Measurements from ENCODE around the gene RHBDD1. TPM values are rescaled to one million over a fixed set of nuclear protein-coding genes. Genes with fewer than 3 reads are reported as not detected.

RHBDD1 gene
- total RNA-seq, 1 donor from 2014 or later, result 30.0 TPM

GRCh38 chr2:226963528-226963927 lies 127.7 kb downstream of the RHBDD1 start:
- Mint-ChIP-seq H3K27ac (ENCODE audit: unreplicated experiment) (no peak overlapping the region), H3K36me3 (ENCODE audit: low read depth) (peaks cover 3% of the 10 kb centered on the region), H3K4me1 (ENCODE audit: low read depth) (no peaks in the 10 kb centered on the region), H3K4me3 (ENCODE audit: unreplicated experiment) (no peak overlapping the region), H3K27me3 (ENCODE audit: low read depth) (no peaks in the 10 kb centered on the region), H3K9me3 (ENCODE audit: low read depth) (peaks cover 7% of the 10 kb centered on the region)
- DNase-seq (ENCODE audit: low spot score), result no peak
- TF ChIP-seq, protein P1, sequence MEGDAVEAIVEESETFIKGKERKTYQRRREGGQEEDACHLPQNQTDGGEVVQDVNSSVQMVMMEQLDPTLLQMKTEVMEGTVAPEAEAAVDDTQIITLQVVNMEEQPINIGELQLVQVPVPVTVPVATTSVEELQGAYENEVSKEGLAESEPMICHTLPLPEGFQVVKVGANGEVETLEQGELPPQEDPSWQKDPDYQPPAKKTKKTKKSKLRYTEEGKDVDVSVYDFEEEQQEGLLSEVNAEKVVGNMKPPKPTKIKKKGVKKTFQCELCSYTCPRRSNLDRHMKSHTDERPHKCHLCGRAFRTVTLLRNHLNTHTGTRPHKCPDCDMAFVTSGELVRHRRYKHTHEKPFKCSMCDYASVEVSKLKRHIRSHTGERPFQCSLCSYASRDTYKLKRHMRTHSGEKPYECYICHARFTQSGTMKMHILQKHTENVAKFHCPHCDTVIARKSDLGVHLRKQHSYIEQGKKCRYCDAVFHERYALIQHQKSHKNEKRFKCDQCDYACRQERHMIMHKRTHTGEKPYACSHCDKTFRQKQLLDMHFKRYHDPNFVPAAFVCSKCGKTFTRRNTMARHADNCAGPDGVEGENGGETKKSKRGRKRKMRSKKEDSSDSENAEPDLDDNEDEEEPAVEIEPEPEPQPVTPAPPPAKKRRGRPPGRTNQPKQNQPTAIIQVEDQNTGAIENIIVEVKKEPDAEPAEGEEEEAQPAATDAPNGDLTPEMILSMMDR (IDR thresholded peaks at IDR 0.05), result no peak

DNA sequence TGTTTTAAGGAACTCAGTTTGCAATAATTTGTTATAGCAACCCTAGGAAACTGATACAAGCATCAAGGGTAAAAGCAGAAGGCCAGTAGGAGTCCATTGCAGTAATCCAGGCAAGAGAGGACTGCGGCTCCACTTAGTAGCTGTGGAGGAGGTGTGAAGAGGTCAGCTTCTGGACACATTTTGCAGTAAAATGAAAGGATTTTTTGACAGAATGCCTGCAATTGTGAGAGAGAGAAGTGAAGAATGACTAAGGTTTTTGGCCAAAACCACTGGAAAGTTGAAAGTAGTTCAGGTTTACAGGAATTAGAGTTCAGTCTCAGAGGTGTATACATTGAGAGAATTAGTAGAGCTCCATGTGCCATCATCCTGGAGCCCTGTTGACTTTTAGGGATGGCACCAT lies 129.5 kb downstream of the RHBDD1 start:
- no peaks in the 10 kb centered on the region for H3K9me3 Mint-ChIP-seq (ENCODE audit: low read depth)
- H3K4me3 Mint-ChIP-seq (ENCODE audit: unreplicated experiment), result no peak overlapping the region
- DNase-seq (ENCODE audit: low spot score), result no peak
- no peaks in the 10 kb centered on the region for H3K27me3 Mint-ChIP-seq (ENCODE audit: low read depth)
- H3K27ac Mint-ChIP-seq (ENCODE audit: unreplicated experiment), result no peak overlapping the region
- H3K4me1 Mint-ChIP-seq (ENCODE audit: low read depth), result peaks cover 18% of the 10 kb centered on the region
- H3K36me3 Mint-ChIP-seq (ENCODE audit: low read depth), result no peaks in the 10 kb centered on the region
- TF ChIP-seq, protein P1 (IDR thresholded peaks at IDR 0.05), result no peak

- Mint-ChIP-seq H3K27me3 (ENCODE audit: low read depth) (no peaks in the 10 kb centered on the region), H3K4me3 (ENCODE audit: unreplicated experiment) (no peak overlapping the region), H3K36me3 (ENCODE audit: low read depth) (no peaks in the 10 kb centered on the region), H3K27ac (ENCODE audit: unreplicated experiment) (no peak overlapping the region), H3K9me3 (ENCODE audit: low read depth) (no peaks in the 10 kb centered on the region), H3K4me1 (ENCODE audit: low read depth) (peaks cover 18% of the 10 kb centered on the region)
- TF ChIP-seq, protein P1 (IDR thresholded peaks at IDR 0.05), result no peak
- no peak for DNase-seq (ENCODE audit: low spot score)
Measured at GRCh38 chr2:226969417-226970080, 133.7 kb downstream of the RHBDD1 start.

DNA sequence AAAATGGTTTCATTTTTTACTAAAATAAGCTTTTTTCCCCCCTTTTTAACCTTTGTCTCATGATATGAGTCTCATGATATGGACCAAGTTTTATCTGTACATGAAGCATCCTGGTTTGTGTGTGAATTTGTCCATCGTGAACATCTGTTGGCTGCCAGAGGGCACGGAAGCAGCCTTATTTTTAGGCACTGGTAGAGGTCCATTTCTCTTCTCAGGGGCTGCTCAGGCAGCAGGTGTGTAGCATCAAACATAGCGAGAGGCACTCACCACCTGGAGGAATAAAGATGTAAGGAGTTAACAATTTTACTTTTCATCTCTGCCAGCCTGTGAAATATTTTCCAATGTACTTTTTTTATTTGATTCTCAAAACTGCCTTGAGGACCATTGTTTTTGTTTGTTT lies 134.5 kb downstream of the RHBDD1 start:
- Mint-ChIP-seq H3K4me3 (ENCODE audit: unreplicated experiment) (no peak overlapping the region), H3K4me1 (ENCODE audit: low read depth) (peaks cover 18% of the 10 kb centered on the region), H3K27me3 (ENCODE audit: low read depth) (no peaks in the 10 kb centered on the region), H3K36me3 (ENCODE audit: low read depth) (no peaks in the 10 kb centered on the region), H3K9me3 (ENCODE audit: low read depth) (no peaks in the 10 kb centered on the region), H3K27ac (ENCODE audit: unreplicated experiment) (no peak overlapping the region)
- TF ChIP-seq, protein P1 (IDR thresholded peaks at IDR 0.05), result no peak
- no peak for DNase-seq (ENCODE audit: low spot score)

GRCh38 chr2:226971084-226971483 lies 135.2 kb downstream of the RHBDD1 start:
- Mint-ChIP-seq H3K4me3 (ENCODE audit: unreplicated experiment) (no peak overlapping the region), H3K9me3 (ENCODE audit: low read depth) (no peaks in the 10 kb centered on the region), H3K4me1 (ENCODE audit: low read depth) (peaks cover 18% of the 10 kb centered on the region), H3K27ac (ENCODE audit: unreplicated experiment) (no peak overlapping the region), H3K36me3 (ENCODE audit: low read depth) (no peaks in the 10 kb centered on the region), H3K27me3 (ENCODE audit: low read depth) (no peaks in the 10 kb centered on the region)
- TF ChIP-seq, protein P1 (IDR thresholded peaks at IDR 0.05), result no peak
- no peak for DNase-seq (ENCODE audit: low spot score)

Data from chondrocyte (in vitro differentiated cells).